SU-DHL-6 (cell line): ENCODE results near the gene SSRP1.

Experiments used
- H2AFZ ChIP-seq: fragments of 200-600 bp; sonication (generic); 2 replicates; pipeline ENCODE4 v1.6.1; 2014; ENCODE audit warnings: low read depth, mild to moderate bottlenecking, moderate library complexity, mixed read lengths, antibody characterized with exemption, low read length; ENCODE audit not compliant: severe bottlenecking
- H3F3A ChIP-seq: fragments of 200-600 bp; shearing (Covaris generic); 2 replicates; pipeline ENCODE4 v1.6.0; 2016; ENCODE audit warnings: antibody characterized with exemption, mild to moderate bottlenecking; ENCODE audit not compliant: insufficient read depth
- H3K27ac ChIP-seq: fragments of 200-600 bp; sonication (generic); 2 replicates; pipeline ENCODE4 v1.5.1; 2016; ENCODE audit warnings: low read depth, mild to moderate bottlenecking, low read length, moderate library complexity, mixed read lengths
- H3K27me3 ChIP-seq: fragments of 200-600 bp; sonication (generic), shearing (Covaris generic); 2 replicates; pipeline ENCODE4 v1.6.0; 2014; ENCODE audit warnings: mild to moderate bottlenecking, low read length
- H3K36me3 ChIP-seq: fragments of 200-600 bp; sonication (generic); 2 replicates; pipeline ENCODE4 v1.6.1; 2014; ENCODE audit warnings: mild to moderate bottlenecking, low read length, mixed read lengths
- H3K4me2 ChIP-seq: fragments of 300-600, 200-600 bp; shearing (Covaris generic), sonication (generic); 2 replicates; pipeline ENCODE4 v1.6.0; 2014; ENCODE audit warnings: low read length, low read depth, mild to moderate bottlenecking; ENCODE audit not compliant: poor library complexity, severe bottlenecking
- H3K4me3 ChIP-seq: fragments of 200-600 bp; sonication (generic); 2 replicates; pipeline ENCODE4 v1.5.1; 2014; ENCODE audit warnings: antibody characterized with exemption, low read length, mild to moderate bottlenecking, mixed read lengths; ENCODE audit not compliant: insufficient read depth, poor library complexity, severe bottlenecking
- H3K79me2 ChIP-seq: fragments of 200-600 bp; sonication (generic); 2 replicates; pipeline ENCODE4 v1.6.1; 2014; ENCODE audit warnings: mild to moderate bottlenecking, low read length, moderate library complexity; ENCODE audit not compliant: insufficient read depth
- H3K9ac ChIP-seq: fragments of 200-600 bp; sonication (generic); 2 replicates; pipeline ENCODE4 v1.7.0; 2014; ENCODE audit warnings: mild to moderate bottlenecking, low read length
- H3K9me2 ChIP-seq: fragments of 200-600 bp; sonication (generic); replicated peaks from 2 replicates; pipeline ENCODE4 v1.6.1; 2014; ENCODE audit warnings: low read length; ENCODE audit not compliant: insufficient read depth
- H3K9me3 ChIP-seq: fragments of 200-600 bp; sonication (generic); 2 replicates; pipeline ENCODE4 v1.6.1; 2014; ENCODE audit warnings: low read length, mixed read lengths; ENCODE audit not compliant: insufficient read depth
- H4K20me1 ChIP-seq: fragments of 200-600 bp; sonication (generic); 2 replicates; pipeline ENCODE4 v1.6.1; 2014; ENCODE audit warnings: low read depth, mild to moderate bottlenecking, antibody characterized with exemption, low read length, moderate library complexity, mixed read lengths
- CTCF ChIP-seq: fragments of 200-600 bp; sonication (generic); IDR thresholded peaks from one replicate; pipeline ENCODE4 v1.5.1; 2017; ENCODE audit warnings: antibody characterized with exemption, mild to moderate bottlenecking, low read length, moderate library complexity; ENCODE audit not compliant: insufficient read depth, poor library complexity, severe bottlenecking
- EZH2phosphoT487 ChIP-seq: fragments of 200-600 bp; sonication (generic), shearing (Covaris generic); conservative IDR thresholded peaks from 2 replicates; pipeline ENCODE4 v1.6.1; 2018; ENCODE audit warnings: mild to moderate bottlenecking, antibody characterized with exemption, low read length, moderate library complexity, mixed read lengths

SSRP1 gene

GRCh38 chr11:57335343-57336110 lies at the start of gene SSRP1:
Gene SSRP1, minus strand, starts transcription at chr11:57335892. Its CDS starts 771 bp downstream, at chr11:57335121.
- Histone ChIP-seq H3K9ac (peak within 1 kb of the TSS; percentile 88), H3K9me3 (no peaks in the 10 kb centered on the region), H3F3A (no peaks in the 10 kb centered on the region), H3K4me3 (peak within 1 kb of the TSS; percentile 66), H2AFZ (peak within 1 kb of the TSS; percentile 87), H3K36me3 (peaks cover 15% of the 10 kb centered on the region), H3K9me2 (no peaks in the 10 kb centered on the region), H3K27ac (peak within 1 kb of the TSS; percentile 69), H4K20me1 (no peaks in the 10 kb centered on the region), H3K27me3 (no peaks in the 10 kb centered on the region), H3K4me2 (peak within 1 kb of the TSS; percentile 89), H3K79me2 (peaks cover 30% of the 10 kb centered on the region)
- no peak for TF ChIP-seq CTCF
- no peak for TF ChIP-seq EZH2phosphoT487

- H3K9ac ChIP-seq = no peak within 1 kb of the TSS
- H3K4me2 ChIP-seq = no peak within 1 kb of the TSS
These were observed 45.3 kb upstream of the SSRP1 start, which contains the start of gene PRG3 for GRCh38 chr11:57380975-57381374. Gene PRG3, minus strand, starts transcription at chr11:57381150. Its CDS starts 442 bp downstream, at chr11:57380708.

GRCh38 chr11:57379732-57380131 lies 44.0 kb upstream of the SSRP1 start:
- H3K9me2 ChIP-seq = no peaks in the 10 kb centered on the region

More at GRCh38 chr11:57380975-57381374, 45.3 kb upstream of the SSRP1 start, which contains the start of gene PRG3:
- no peak within 1 kb of the TSS for H3K4me3 ChIP-seq
- no peak for TF ChIP-seq EZH2phosphoT487
- TF ChIP-seq CTCF = no peak
- H3K36me3 ChIP-seq = no peaks in the 10 kb centered on the region
- no peaks in the 10 kb centered on the region for H3K79me2 ChIP-seq
- no peak within 1 kb of the TSS for H2AFZ ChIP-seq
- no peaks in the 10 kb centered on the region for H4K20me1 ChIP-seq
- no peaks in the 10 kb centered on the region for H3F3A ChIP-seq
- no peaks in the 10 kb centered on the region for H3K9me2 ChIP-seq
- no peaks in the 10 kb centered on the region for H3K27me3 ChIP-seq
- H3K9me3 ChIP-seq = no peaks in the 10 kb centered on the region
- H3K27ac ChIP-seq = no peak within 1 kb of the TSS

More at GRCh38 chr11:57379732-57380131, 44.0 kb upstream of the SSRP1 start:
- no peak overlapping the region for H3K4me3 ChIP-seq
- H3F3A ChIP-seq = no peaks in the 10 kb centered on the region
- no peak overlapping the region for H3K4me2 ChIP-seq
- H3K36me3 ChIP-seq = no peaks in the 10 kb centered on the region
- H3K9ac ChIP-seq = no peak overlapping the region
- TF ChIP-seq EZH2phosphoT487 (no peak), CTCF (no peak)
- no peaks in the 10 kb centered on the region for H3K27me3 ChIP-seq
- H3K27ac ChIP-seq = no peak overlapping the region
- H4K20me1 ChIP-seq = no peaks in the 10 kb centered on the region
- H3K9me3 ChIP-seq = no peaks in the 10 kb centered on the region
- H2AFZ ChIP-seq = no peak overlapping the region
- no peaks in the 10 kb centered on the region for H3K79me2 ChIP-seq
